Keratinocyte (primary cell): ENCODE data around the gene METTL26. TPM values are rescaled to one million over a fixed set of nuclear protein-coding genes. Genes with fewer than 3 reads are reported as not detected.

ENCODE experiments used
- DNase-seq: peaks from one replicate; pipeline ENCODE4 v3.0.0-alpha.2; 2011; ENCODE audit warnings: low read depth, missing footprints, low spot score
- FAIRE-seq: peaks from 2 replicates; lab custom pipeline; 2011; peaks lifted over from hg19 to GRCh38; lab: Jason Lieb, UNC
- H2AFZ ChIP-seq: 2 replicates; pipeline ENCODE4 v1.6.0; 2012; ENCODE audit warnings: low read length, control low read depth, inconsistent platforms; ENCODE audit not compliant: control insufficient read depth
- H3K27ac ChIP-seq: 2 replicates; pipeline ENCODE4 v1.5.1; 2011; ENCODE audit warnings: low read length; ENCODE audit not compliant: control insufficient read depth, insufficient read depth
- H3K27me3 ChIP-seq: 3 replicates; pipeline ENCODE4 v1.6.0; 2011; ENCODE audit warnings: low read length; ENCODE audit not compliant: control insufficient read depth, insufficient read depth; ENCODE audit errors: extremely low read depth
- H3K36me3 ChIP-seq, 2 experiments: 2 replicates in 1 of 2; 3 replicates in 1 of 2; pipeline ENCODE4 v1.5.1; 2011; ENCODE audit warnings: low read length in 2 of 2, mild to moderate bottlenecking in 1 of 2; ENCODE audit not compliant: control insufficient read depth in 2 of 2, insufficient read depth in 2 of 2; ENCODE audit errors: extremely low read depth in 1 of 2
- H3K4me1 ChIP-seq: 3 replicates; pipeline ENCODE4 v1.5.1; 2011; ENCODE audit warnings: low read length; ENCODE audit not compliant: control insufficient read depth, insufficient read depth; ENCODE audit errors: extremely low read depth
- H3K4me2 ChIP-seq: 3 replicates; pipeline ENCODE4 v1.6.0; 2011; ENCODE audit warnings: low read depth, low read length; ENCODE audit not compliant: control insufficient read depth, insufficient read depth; ENCODE audit errors: extremely low read depth
- H3K4me3 ChIP-seq, 3 experiments: fragments of 200-600 bp in 1 of 3; sonication (generic) in 1 of 3; 2 replicates in 2 of 3; 3 replicates in 1 of 3; pipeline ENCODE4 v1.5.1; 2011 to 2016; ENCODE audit warnings: low read length in 3 of 3, mild to moderate bottlenecking in 3 of 3, control low read depth in 2 of 3, inconsistent platforms in 1 of 3, low read depth in 1 of 3, mixed read lengths in 1 of 3, mixed run types in 1 of 3, moderate library complexity in 1 of 3; ENCODE audit not compliant: control insufficient read depth in 2 of 3, insufficient read depth in 2 of 3; ENCODE audit errors: extremely low read depth in 1 of 3
- H3K79me2 ChIP-seq: 2 replicates; pipeline ENCODE4 v1.6.0; 2012; ENCODE audit warnings: low read length; ENCODE audit not compliant: control insufficient read depth, insufficient read depth
- H3K9ac ChIP-seq: 3 replicates; pipeline ENCODE4 v1.6.0; 2011; ENCODE audit warnings: low read length; ENCODE audit not compliant: control insufficient read depth, insufficient read depth; ENCODE audit errors: extremely low read depth
- H3K9me1 ChIP-seq: 3 replicates; pipeline ENCODE4 v1.6.0; 2011; ENCODE audit warnings: low read length; ENCODE audit not compliant: control insufficient read depth, insufficient read depth; ENCODE audit errors: extremely low read depth
- H3K9me3 ChIP-seq: 2 replicates; pipeline ENCODE4 v1.5.1; 2012; ENCODE audit warnings: low read depth, low read length; ENCODE audit not compliant: control insufficient read depth
- H4K20me1 ChIP-seq: 3 replicates; pipeline ENCODE4 v1.6.0; 2011; ENCODE audit warnings: low read length; ENCODE audit not compliant: control insufficient read depth, insufficient read depth; ENCODE audit errors: extremely low read depth
- CTCF ChIP-seq, 3 experiments: IDR thresholded peaks in 1 of 3; conservative IDR thresholded peaks in 1 of 3; optimal IDR thresholded peaks in 1 of 3; 2 replicates in 2 of 3; 3 replicates in 1 of 3; pipeline versions ENCODE3 to v1.5.1; 2011; ENCODE audit warnings: low read length in 3 of 3, mild to moderate bottlenecking in 3 of 3, moderate library complexity in 2 of 3, control low read depth in 1 of 3, inconsistent platforms in 1 of 3; ENCODE audit not compliant: insufficient read depth in 2 of 3; ENCODE audit errors: extremely low read depth in 1 of 3
- EZH2 ChIP-seq: IDR thresholded peaks from one replicate; pipeline ENCODE4 v1.6.1; 2012; ENCODE audit warnings: inconsistent platforms, mild to moderate bottlenecking, low read length, moderate library complexity
- dilution Hi-C: fragments of 300-500 bp; cut with MboI; formaldehyde crosslinking; loops from one replicate; pipeline ENCODE4 v1.7.0; 2020; ENCODE audit warnings: low sequenced_read_pairs; ENCODE audit not compliant: extremely low pct_ligation_motif_present
- polyA plus RNA-seq, 5 experiments: library from polyadenylated mRNA; depleted of rRNA in 3 of 5; stranded (reverse) in 3 of 5; stranded (forward) in 1 of 5; unstranded in 1 of 5; fragments of >200 nt; gene quantifications; 1 replicate in 1 of 5; 2 replicates in 3 of 5; 3 replicates in 1 of 5; pipeline versions ENCODE4 v1.2.1 to v1.2.3, GENCODE V29; 2011 to 2012; ENCODE audit warnings: missing spikeins in 2 of 5, low read depth in 1 of 5, low replicate concordance in 1 of 5

METTL26 gene
- polyA plus RNA-seq, 1 donor (not counting 4 experiments of a cell fraction or from before 2014, with no cell fraction given), result 46.9 TPM

- Histone ChIP-seq H3K27ac (peak overlapping the region; percentile 47), H3K4me2 (peak overlapping the region; percentile 79), H2AFZ (no peak overlapping the region), H3K4me3 (peak overlapping the region in 1 of 3 experiments; percentile 37), H3K79me2 (peaks cover 12% of the 10 kb centered on the region), H3K9ac (peak overlapping the region; percentile 47), H3K36me3 (peaks cover 11 to 22% of the 10 kb centered on the region in 2 experiments), H3K27me3 (no peaks in the 10 kb centered on the region), H3K4me1 (peaks cover 32% of the 10 kb centered on the region), H3K9me3 (no peaks in the 10 kb centered on the region), H3K9me1 (no peaks in the 10 kb centered on the region), H4K20me1 (peaks cover 10% of the 10 kb centered on the region)
- FAIRE-seq, result peak; percentile 91
- TF ChIP-seq CTCF (optimal IDR thresholded peaks at IDR 0.05 in 1 of 3, IDR thresholded peaks at IDR 0.05 in 1 of 3, conservative IDR thresholded peaks at IDR 0.05 in 1 of 3; ENCODE audit: extremely low read depth in 1 of 3, insufficient read depth in 2 of 3, low read length in 3 of 3) (no peak), EZH2 (no peak)
- DNase-seq, result peak; percentile 87
- dilution Hi-C loops, result no loop called here
Measured at GRCh38 chr16:676913-677312, 40.8 kb upstream of the METTL26 start.

- FAIRE-seq, result no peak
- Histone ChIP-seq H2AFZ (no peak overlapping the region), H4K20me1 (peaks cover 7% of the 10 kb centered on the region), H3K4me3 (peak overlapping the region in 1 of 3 experiments; percentile 37), H3K36me3 (peaks cover 8 to 19% of the 10 kb centered on the region in 2 experiments), H3K27ac (peak overlapping the region; percentile 47), H3K27me3 (no peaks in the 10 kb centered on the region), H3K4me2 (peak overlapping the region; percentile 79), H3K79me2 (peaks cover 8% of the 10 kb centered on the region), H3K4me1 (peaks cover 28% of the 10 kb centered on the region), H3K9ac (peak overlapping the region; percentile 47), H3K9me1 (no peaks in the 10 kb centered on the region), H3K9me3 (no peaks in the 10 kb centered on the region)
- TF ChIP-seq CTCF (optimal IDR thresholded peaks at IDR 0.05 in 1 of 3, IDR thresholded peaks at IDR 0.05 in 1 of 3, conservative IDR thresholded peaks at IDR 0.05 in 1 of 3; ENCODE audit: extremely low read depth in 1 of 3, insufficient read depth in 2 of 3, low read length in 3 of 3) (no peak), EZH2 (no peak)
- no peak for DNase-seq
- dilution Hi-C loops, result no loop called here
Measured at GRCh38 chr16:676565-676902, 40.4 kb upstream of the METTL26 start.
